ENCODE data around the gene IL11RA.

- TF ChIP-seq GATA3 (IDR thresholded peaks at IDR 0.05; ENCODE audit: low read depth, low read length) (no peak), GATA2 (IDR thresholded peaks at IDR 0.05; ENCODE audit: low read depth, low read length) (no peak)
Measured at GRCh38 chr9:34650816-34651215, 1.2 kb upstream of the IL11RA start.
